Osteocyte (in vitro differentiated cells): Measurements from ENCODE around the gene ABCC8. TPM values are rescaled to one million over a fixed set of nuclear protein-coding genes. Genes with fewer than 3 reads are reported as not detected.

Experiments used
- DNase-seq: peaks from one replicate; pipeline ENCODE4 v3.0.0; 2021; ENCODE audit warnings: mixed read lengths; ENCODE audit not compliant: unreplicated experiment; ENCODE audit errors: extremely low spot score
- H3K27ac Mint-ChIP-seq: one replicate; pipeline ENCODE4 v1.8.0; 2021; ENCODE audit warnings: mild to moderate bottlenecking, mixed read lengths; ENCODE audit not compliant: unreplicated experiment
- H3K27me3 Mint-ChIP-seq: one replicate; pipeline ENCODE4 v1.8.0; 2021; ENCODE audit warnings: mixed read lengths; ENCODE audit not compliant: unreplicated experiment
- H3K36me3 Mint-ChIP-seq: one replicate; pipeline ENCODE4 v1.8.0; 2021; ENCODE audit warnings: mixed read lengths; ENCODE audit not compliant: unreplicated experiment
- H3K4me1 Mint-ChIP-seq: one replicate; pipeline ENCODE4 v1.8.0; 2021; ENCODE audit warnings: mixed read lengths; ENCODE audit not compliant: unreplicated experiment
- H3K4me3 Mint-ChIP-seq: one replicate; pipeline ENCODE4 v1.8.0; 2021; ENCODE audit warnings: mild to moderate bottlenecking, moderate library complexity, mixed read lengths; ENCODE audit not compliant: unreplicated experiment
- H3K9me3 Mint-ChIP-seq: one replicate; pipeline ENCODE4 v1.8.0; 2021; ENCODE audit warnings: mixed read lengths; ENCODE audit not compliant: unreplicated experiment
- total RNA-seq: library from RNA; stranded (reverse); gene quantifications from 2 replicates; pipeline ENCODE4 v1.2.1, GENCODE V29; 2021
- TF ChIP-seq, protein P1 (sequence below): fragments of 200-600 bp; sonication (generic); IDR thresholded peaks from 2 replicates; pipeline ENCODE4 v1.5.0; 2021; ENCODE audit warnings: antibody characterized with exemption, mild to moderate bottlenecking, moderate library complexity

ABCC8 gene
- total RNA-seq, 1 donor from 2014 or later, result not detected

DNA sequence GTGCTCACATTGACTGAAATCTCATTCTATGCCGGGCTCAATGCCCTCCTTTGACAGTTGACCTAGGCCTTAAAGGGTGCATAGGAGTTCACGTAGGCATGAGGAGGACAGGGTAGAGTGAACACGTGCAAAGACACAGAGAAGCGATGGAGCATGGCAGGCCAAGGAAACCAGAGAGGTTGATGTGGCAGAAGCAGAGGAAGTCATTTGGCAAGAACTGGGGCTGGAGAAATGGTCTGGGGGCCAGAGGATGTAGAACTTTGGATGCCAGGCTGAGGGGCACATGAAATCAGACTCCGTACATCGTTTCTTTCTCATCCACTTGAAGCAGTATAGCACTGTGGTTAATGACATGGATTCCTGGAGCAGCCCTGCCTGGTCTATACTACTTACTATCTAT lies 13.6 kb upstream of the ABCC8 start:
- no peaks in the 10 kb centered on the region for H3K9me3 Mint-ChIP-seq
- H3K27me3 Mint-ChIP-seq, result peaks cover 23% of the 10 kb centered on the region
- no peak for DNase-seq
- H3K27ac Mint-ChIP-seq, result no peak overlapping the region
- H3K4me3 Mint-ChIP-seq, result no peak overlapping the region
- H3K36me3 Mint-ChIP-seq, result no peaks in the 10 kb centered on the region
- TF ChIP-seq, protein P1, sequence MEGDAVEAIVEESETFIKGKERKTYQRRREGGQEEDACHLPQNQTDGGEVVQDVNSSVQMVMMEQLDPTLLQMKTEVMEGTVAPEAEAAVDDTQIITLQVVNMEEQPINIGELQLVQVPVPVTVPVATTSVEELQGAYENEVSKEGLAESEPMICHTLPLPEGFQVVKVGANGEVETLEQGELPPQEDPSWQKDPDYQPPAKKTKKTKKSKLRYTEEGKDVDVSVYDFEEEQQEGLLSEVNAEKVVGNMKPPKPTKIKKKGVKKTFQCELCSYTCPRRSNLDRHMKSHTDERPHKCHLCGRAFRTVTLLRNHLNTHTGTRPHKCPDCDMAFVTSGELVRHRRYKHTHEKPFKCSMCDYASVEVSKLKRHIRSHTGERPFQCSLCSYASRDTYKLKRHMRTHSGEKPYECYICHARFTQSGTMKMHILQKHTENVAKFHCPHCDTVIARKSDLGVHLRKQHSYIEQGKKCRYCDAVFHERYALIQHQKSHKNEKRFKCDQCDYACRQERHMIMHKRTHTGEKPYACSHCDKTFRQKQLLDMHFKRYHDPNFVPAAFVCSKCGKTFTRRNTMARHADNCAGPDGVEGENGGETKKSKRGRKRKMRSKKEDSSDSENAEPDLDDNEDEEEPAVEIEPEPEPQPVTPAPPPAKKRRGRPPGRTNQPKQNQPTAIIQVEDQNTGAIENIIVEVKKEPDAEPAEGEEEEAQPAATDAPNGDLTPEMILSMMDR, result no peak
- no peaks in the 10 kb centered on the region for H3K4me1 Mint-ChIP-seq

DNA sequence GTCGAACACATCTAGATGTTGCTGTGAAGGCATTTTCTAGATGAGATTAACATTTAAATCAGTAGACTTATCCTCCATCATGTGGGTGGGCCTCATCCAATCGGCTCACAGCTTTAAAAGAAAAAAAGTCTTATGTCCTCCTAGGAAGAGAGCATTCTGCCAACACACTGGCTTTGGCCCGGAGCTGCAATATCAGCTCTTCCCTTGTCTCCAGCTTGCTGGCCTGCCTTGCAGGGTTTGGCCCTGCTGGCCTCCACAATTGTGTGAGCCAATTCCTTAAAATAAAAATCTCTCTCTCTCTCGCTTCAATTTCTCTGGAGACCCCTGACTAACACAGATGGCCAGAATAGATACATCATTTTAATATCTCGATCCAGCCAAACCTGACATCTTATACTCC lies 13.1 kb upstream of the ABCC8 start:
- no peak overlapping the region for H3K27ac Mint-ChIP-seq
- H3K27me3 Mint-ChIP-seq, result peaks cover 23% of the 10 kb centered on the region
- TF ChIP-seq, protein P1, result no peak
- H3K9me3 Mint-ChIP-seq, result no peaks in the 10 kb centered on the region
- no peak for DNase-seq
- H3K36me3 Mint-ChIP-seq, result no peaks in the 10 kb centered on the region
- no peak overlapping the region for H3K4me3 Mint-ChIP-seq
- H3K4me1 Mint-ChIP-seq, result no peaks in the 10 kb centered on the region

DNA sequence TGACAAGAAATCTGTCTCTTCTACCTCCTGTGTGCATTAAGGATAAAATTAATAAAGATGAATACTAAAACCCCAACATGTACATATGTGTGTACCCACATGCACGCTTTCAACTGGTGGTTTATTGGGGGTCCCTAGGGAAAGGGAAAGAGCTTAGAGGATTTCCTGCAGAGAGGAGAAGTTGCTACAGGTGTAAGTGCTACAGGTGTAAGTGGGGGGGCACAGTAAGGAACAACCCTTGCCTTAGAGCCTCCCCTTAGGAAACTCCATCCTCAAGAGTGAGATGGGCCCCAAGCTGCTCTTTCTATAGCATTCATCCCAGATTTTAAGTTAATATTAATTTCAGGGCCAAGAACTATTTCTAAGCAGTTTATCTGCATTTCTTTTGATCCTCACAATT lies 11.9 kb upstream of the ABCC8 start:
- DNase-seq, result no peak
- no peaks in the 10 kb centered on the region for H3K36me3 Mint-ChIP-seq
- H3K27ac Mint-ChIP-seq, result no peak overlapping the region
- no peaks in the 10 kb centered on the region for H3K4me1 Mint-ChIP-seq
- TF ChIP-seq, protein P1, result no peak
- H3K27me3 Mint-ChIP-seq, result peaks cover 28% of the 10 kb centered on the region
- peaks cover 2% of the 10 kb centered on the region for H3K9me3 Mint-ChIP-seq
- no peak overlapping the region for H3K4me3 Mint-ChIP-seq

DNA sequence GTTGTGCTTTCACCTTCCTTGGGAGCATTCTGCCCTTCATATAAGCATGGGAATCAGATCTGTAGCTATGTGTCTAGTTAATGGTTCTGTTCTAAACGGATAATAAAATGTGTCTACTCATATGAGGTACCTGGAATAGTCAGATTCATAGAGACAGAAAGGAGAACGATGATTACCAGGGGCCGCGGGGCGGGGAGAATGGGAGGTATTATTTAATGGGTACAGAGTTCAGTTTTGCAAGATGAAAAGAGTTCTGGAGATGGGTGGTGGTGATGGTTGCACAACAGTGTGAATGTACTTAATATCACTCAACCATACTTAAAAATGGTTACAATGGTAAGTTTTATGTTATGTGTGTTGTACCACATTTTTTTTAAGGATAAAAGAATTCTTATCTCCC lies 10.0 kb upstream of the ABCC8 start:
- Mint-ChIP-seq H3K27me3 (peaks cover 26% of the 10 kb centered on the region), H3K36me3 (no peaks in the 10 kb centered on the region), H3K4me3 (no peak overlapping the region), H3K4me1 (no peaks in the 10 kb centered on the region), H3K9me3 (peaks cover 5% of the 10 kb centered on the region), H3K27ac (no peak overlapping the region)
- DNase-seq, result no peak
- TF ChIP-seq, protein P1, result no peak

DNA sequence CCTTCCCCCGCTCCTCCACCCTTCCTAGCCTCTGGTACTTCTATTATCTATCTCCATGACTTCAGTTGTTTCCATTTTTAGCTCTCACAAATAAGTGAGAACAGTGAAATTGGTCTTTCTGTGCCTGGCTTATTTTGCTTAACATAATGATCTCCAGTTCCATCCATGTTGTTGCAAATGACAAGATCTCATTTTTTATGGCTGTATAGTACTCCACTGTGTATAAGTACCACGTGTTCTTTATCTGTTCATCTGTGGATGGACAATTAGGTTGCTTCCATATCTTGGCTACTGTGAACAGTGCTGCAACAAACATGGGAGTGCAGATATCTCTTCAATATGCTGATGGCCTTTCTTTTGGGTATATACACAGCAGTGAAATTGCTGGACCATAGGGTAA lies 6.9 kb upstream of the ABCC8 start:
- peaks cover 40% of the 10 kb centered on the region for H3K27me3 Mint-ChIP-seq
- no peak for DNase-seq
- no peak overlapping the region for H3K4me3 Mint-ChIP-seq

More for the DNA sequence above, 6.9 kb upstream of the ABCC8 start:
- no peaks in the 10 kb centered on the region for H3K4me1 Mint-ChIP-seq
- no peak overlapping the region for H3K27ac Mint-ChIP-seq
- TF ChIP-seq, protein P1, result no peak
- no peaks in the 10 kb centered on the region for H3K36me3 Mint-ChIP-seq
- peaks cover 5% of the 10 kb centered on the region for H3K9me3 Mint-ChIP-seq
